ENCODE results near the gene LRFN2.
A peak's percentile ranks its signal among the peaks of the same experiment; 100 is the strongest.

DNA sequence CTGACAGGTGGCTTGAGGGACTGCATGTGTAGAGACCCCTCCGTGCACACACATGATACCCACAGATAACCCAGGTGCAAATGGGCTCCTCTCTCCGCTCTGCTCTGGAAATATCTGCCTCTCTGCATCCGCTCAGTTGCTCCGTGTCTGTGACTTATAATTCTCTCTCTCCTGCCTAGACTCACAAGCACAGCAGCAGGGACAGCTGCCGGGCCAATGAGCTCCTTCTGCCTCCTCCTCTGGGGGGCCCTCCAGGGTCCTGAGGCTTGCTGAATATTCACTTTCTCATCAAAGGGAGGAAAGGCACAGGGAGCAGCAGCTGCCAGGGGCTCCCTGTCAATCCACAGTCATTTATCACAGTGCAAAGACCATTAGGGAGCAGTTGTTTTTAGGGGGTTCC is 24.1 kb downstream of the LRFN2 start:
- TF ChIP-seq ASH2L (IDR thresholded peaks at IDR 0.05; ENCODE audit: low read length) (no peak), CTBP2 (IDR thresholded peaks at IDR 0.05; ENCODE audit: borderline replicate concordance, insufficient read depth, insufficient read length, low read length) (no peak), SP2 (IDR thresholded peaks at IDR 0.05; ENCODE audit: low read length) (no peak), CTCF (IDR thresholded peaks at IDR 0.05; ENCODE audit: control extremely low read depth in 1 of 3, insufficient read depth in 1 of 3, low read depth in 1 of 3, low read length in 3 of 3) (peak in 1 of 3 experiments; percentile 7; a peak in 1 of 4 replicates), GTF2F1 (IDR thresholded peaks at IDR 0.05; ENCODE audit: borderline replicate concordance, low read depth, low read length) (no peak), POLR2A (IDR thresholded peaks at IDR 0.05; ENCODE audit: control extremely low read depth in 1 of 2, low read depth in 2 of 2, low read length in 2 of 2) (no peak), CBX8 (IDR thresholded peaks at IDR 0.05; ENCODE audit: borderline replicate concordance, low read depth, low read length) (no peak), EP300 (IDR thresholded peaks at IDR 0.05; ENCODE audit: borderline replicate concordance in 1 of 2, low read depth in 2 of 2, low read length in 2 of 2) (no peak), SIN3A (conservative IDR thresholded peaks at IDR 0.05 in 1 of 2, IDR thresholded peaks at IDR 0.05 in 1 of 2; ENCODE audit: low read depth in 1 of 2, low read length in 2 of 2) (no peak), CEBPB (IDR thresholded peaks at IDR 0.05; ENCODE audit: low read depth, low read length) (no peak)

Data from H1 (cell line).